HG03342 (cell line): ENCODE data around the gene SCAMP2.

Experiments
- ATAC-seq: cut with Tn5 transposase; IDR thresholded peaks from one replicate; pipeline ENCODE4 v1.9.1; 2021; ENCODE audit warnings: mild to moderate bottlenecking, moderate library complexity; ENCODE audit not compliant: unreplicated experiment

Gene SCAMP2

GRCh38 chr15:74864296-74864695 lies 8.9 kb downstream of the SCAMP2 start:
- ATAC-seq = no peak

DNA sequence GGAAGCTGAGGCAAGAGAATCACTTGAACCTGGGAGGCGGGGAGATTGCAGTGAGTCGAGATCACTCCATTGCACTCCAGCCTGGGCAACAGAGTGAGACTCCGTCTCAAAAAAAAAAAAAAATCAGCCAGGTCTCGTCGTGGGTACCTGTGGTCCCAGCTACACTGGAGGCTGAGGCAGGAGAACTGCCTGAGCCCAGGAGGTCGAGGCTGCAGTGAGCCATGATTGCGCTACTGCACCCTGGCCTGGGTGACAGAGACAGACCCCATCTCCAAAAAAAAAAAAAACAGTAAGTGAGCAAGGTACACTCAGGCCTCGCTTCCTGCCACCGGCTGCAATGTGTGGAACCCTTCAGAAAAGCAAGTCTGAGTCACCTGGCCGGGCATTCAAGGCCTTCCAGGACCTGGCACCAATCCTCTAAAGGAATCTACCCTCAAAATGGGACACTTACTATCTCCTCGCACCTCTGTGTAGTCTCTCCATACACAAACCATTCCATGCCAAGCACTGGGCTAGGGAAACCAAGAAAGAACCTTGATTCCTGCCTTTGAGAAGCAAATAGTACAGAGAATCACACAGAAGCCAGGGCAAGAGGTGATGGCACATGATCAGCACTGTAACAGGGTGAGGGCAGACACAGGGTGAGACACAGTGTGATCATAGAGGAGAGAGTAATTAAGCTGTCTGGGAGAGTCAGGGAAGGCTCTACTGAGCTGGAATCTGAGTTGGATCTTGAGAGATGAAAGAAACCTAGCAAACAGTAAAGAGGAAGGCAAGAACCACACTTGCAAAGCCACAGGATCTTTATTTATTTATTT lies 9.7 kb downstream of the SCAMP2 start:
- ATAC-seq = no peak

GRCh38 chr15:74858369-74858740 lies 14.8 kb downstream of the SCAMP2 start:
- no peak for ATAC-seq

- ATAC-seq = no peak
These were observed 15.3 kb downstream of the SCAMP2 start for GRCh38 chr15:74857671-74858368.

DNA sequence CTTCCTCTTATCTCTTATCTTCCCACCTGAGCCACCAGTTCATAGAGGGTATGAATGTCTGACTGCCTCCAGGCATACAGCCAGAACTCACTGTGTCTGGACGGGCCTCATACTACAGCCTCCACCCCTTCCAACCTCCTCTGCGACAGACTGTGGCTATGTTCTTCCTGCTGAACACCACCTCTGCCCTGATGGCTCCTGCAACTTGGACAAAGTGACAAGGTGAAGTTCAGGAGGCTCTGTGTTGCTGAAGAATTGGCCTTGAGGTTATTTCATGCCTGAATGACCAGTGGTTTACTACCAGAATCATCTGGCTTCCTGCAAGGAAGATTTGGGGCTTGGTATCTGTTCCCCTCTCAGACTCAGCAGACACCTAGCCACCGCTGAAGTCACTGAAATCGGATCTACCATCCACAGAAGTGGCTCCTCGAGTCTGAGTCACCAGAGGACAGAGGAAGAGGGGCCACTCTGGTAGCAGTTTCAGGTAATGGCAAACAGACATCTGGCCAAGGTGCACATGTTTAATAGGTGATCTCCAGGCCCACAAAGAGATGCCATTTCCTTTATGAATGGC lies 16.0 kb downstream of the SCAMP2 start:
- peak; percentile 75 for ATAC-seq

- no peak for ATAC-seq
These were observed 16.6 kb downstream of the SCAMP2 start for GRCh38 chr15:74856537-74856936.

DNA sequence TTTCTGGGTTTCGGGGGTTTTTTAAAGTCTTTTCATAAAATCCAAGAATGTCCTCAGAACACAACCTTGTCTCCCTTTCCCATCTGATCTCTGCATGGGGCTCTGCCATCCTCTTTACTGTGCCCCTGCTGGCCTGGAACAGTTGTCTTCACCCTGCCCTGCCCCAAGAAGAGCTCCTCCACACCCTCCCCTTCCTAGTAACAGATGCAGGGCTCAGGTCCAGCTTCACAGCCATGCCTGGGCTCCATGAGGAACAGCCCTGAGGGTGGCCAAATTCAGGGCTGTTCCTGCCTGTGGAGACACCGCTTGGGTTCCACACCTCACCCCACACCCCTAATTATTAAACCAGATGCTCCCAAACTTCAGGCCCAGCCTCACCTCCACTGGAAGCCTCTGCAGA lies 17.3 kb downstream of the SCAMP2 start:
- ATAC-seq = no peak

- ATAC-seq = no peak
These were observed 18.6 kb downstream of the SCAMP2 start for GRCh38 chr15:74854453-74855022.

GRCh38 chr15:74851960-74852359 lies 21.2 kb downstream of the SCAMP2 start:
- no peak for ATAC-seq

DNA sequence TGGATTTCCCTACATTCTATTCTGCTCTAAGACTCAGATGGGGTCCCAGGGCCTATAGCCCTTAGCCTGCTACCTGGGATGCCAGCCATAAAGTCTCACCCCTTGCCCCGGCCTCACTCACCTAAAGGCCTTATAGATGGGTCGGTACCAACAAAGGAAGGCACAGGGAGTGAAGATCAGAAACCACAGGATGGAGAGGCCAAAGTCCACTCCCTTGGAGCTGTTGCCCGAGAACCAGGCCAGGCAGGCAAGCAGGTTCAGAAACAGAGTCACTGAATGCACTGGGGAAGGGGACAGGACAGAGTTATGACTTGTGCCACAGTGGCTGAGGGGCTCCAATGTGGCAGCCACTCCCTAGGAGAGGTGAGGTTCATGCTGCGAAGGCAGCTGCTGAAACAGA lies 22.8 kb downstream of the SCAMP2 start:
- no peak for ATAC-seq

DNA sequence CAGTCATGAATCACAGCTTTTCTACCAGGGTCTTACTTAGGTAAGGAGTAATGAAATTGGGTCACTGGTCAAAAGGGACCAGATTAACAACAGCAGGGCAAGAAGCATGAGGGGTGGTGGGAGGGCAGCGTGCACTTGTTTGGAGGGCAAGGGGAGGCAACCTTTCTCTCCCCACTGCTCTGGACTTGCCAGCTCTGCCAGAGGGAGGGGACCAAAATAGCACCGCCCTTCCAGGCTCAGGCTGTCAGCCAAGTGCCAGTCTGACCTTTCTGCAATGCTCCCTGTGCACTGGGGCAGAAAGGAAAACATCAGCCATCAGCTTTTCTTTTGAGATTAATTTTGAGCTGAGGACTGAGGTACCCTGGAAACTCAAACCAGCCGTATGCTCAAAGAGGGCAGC lies 25.7 kb downstream of the SCAMP2 start:
- no peak for ATAC-seq

- ATAC-seq = no peak
These were observed 27.6 kb downstream of the SCAMP2 start for GRCh38 chr15:74845581-74845980.

- no peak for ATAC-seq
These were observed 28.0 kb downstream of the SCAMP2 start for GRCh38 chr15:74845208-74845568.

- ATAC-seq = no peak
These were observed 28.6 kb downstream of the SCAMP2 start for GRCh38 chr15:74844319-74845207.

DNA sequence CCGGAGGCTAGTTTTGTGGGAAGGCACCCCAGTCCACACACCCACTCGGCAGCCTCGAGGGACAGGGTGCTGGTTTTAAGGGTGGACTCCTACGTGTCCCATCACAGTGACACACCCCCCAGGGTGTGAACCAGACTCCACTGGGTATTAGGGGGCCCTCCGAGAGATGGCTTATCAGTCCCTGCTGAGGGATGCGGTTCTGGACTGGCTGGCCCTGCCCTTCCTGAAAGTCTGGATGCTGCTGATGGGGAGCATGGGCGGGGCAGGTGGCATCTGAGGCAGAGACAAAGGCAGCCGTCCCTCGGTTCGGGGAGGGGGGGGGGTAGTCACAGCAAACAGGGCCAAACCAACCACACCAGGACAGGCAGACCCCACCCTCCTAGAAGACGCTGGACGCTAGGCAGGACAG lies 29.3 kb downstream of the SCAMP2 start:
- no peak for ATAC-seq

GRCh38 chr15:74843445-74843828 lies 29.7 kb downstream of the SCAMP2 start:
- ATAC-seq = no peak

DNA sequence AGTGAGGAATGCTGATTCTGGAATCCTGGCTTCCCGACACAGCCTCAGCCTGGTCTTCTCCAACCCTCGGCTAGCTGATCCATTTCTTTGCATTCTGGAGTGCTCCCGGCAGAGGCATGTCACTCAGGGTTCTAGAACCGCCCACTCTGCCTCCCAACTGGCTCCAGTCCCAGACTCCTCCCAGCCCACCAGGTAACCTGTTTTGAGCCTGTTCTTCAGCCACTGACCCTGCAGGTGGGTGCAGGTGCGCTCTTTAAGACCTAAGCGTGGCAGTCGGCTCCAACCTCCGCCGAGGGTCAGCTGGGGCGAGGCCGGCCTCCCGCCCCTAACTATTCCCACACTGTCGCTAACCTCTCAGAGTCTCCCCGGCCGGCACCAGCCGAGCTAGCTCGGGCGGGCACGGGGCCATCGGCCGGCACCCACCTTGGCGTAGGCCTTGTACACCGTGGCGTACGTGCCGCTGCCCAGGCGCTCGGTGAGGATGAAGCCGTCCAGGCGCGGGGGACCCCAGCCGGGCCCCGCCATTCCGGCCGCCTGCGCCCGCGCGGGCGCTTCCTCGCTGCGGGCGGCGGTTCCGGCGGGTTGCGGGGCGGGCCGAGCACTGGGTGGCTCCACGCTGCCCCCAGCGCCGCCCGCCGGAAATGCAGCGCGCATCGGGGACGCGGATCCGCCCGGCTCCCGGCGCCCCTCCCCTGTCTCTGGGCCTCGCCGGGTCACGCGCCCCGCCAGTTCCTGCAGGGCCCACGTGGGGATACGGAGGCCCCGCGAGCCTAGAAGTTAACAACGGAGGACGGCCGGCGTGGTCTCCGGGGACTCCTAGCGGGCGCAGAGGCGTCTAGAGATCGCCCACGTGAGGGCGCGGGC lies 30.4 kb downstream of the SCAMP2 start, which contains the start of gene ULK3:
TSS of gene ULK3 (minus strand) at position 576 of the 864 bp plus-strand sequence. CDS start at position 525, 51 bp downstream.
- peak; percentile 80 for ATAC-seq

DNA sequence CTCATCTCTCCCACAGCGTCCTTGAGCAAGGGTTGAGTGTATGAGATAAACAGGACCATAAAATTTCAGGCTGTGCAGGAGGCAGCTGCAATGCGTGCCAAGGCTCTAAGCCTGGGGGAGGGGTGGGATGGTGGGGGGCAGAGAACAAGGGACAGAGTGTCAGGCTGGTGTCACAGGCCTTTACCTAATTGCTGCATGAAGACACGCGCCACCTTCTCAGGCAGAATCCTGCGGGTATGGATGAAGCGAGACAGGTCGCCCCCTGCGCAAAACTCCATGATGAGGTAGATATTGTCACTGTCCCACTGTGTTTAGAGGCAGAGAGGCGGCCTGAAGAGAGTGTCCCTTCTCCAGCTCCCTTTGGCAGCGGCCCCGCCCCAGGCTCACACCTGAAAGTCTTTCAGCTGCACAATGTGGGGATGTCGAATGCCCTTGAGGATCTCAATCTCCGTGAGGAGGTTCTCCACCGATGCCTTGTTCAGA lies 31.2 kb downstream of the SCAMP2 start:
- ATAC-seq = no peak
